GM19395 (cell line): Measurements from ENCODE around the gene TFF2.

Source experiments
- ATAC-seq: cut with Tn5 transposase; IDR thresholded peaks from one replicate; pipeline ENCODE4 v1.9.1; 2021; ENCODE audit warnings: mild to moderate bottlenecking, moderate library complexity; ENCODE audit not compliant: unreplicated experiment

Gene TFF2

GRCh38 chr21:42350927-42351426 is at the start of gene TFF2:
TSS of gene TFF2 (minus strand) at chr21:42350994. CDS start at chr21:42350957, 37 bp downstream.
- no peak for ATAC-seq

GRCh38 chr21:42400525-42400924 is 49.7 kb upstream of the TFF2 start:
- no peak for ATAC-seq

- no peak for ATAC-seq
These were observed 47.7 kb upstream of the TFF2 start for GRCh38 chr21:42398436-42399028.

- ATAC-seq: no peak
These were observed 47.1 kb upstream of the TFF2 start for GRCh38 chr21:42397746-42398394.

- no peak for ATAC-seq
These were observed 46.3 kb upstream of the TFF2 start for GRCh38 chr21:42396799-42397745.

- no peak for ATAC-seq
These were observed 45.3 kb upstream of the TFF2 start, which contains the start of gene TMPRSS3 for GRCh38 chr21:42395905-42396651. TSS of gene TMPRSS3 (minus strand) at chr21:42396052. CDS start at chr21:42395417, 635 bp downstream.

GRCh38 chr21:42395302-42395701 is 44.5 kb upstream of the TFF2 start:
- ATAC-seq: no peak

- ATAC-seq: no peak
These were observed 42.7 kb upstream of the TFF2 start for GRCh38 chr21:42393443-42393950.

- ATAC-seq: peak; percentile 79
These were observed 42.1 kb upstream of the TFF2 start for GRCh38 chr21:42392731-42393442.

- ATAC-seq: no peak
These were observed 40.5 kb upstream of the TFF2 start for GRCh38 chr21:42391297-42391696.

GRCh38 chr21:42390696-42391095 is 39.9 kb upstream of the TFF2 start:
- ATAC-seq: no peak

GRCh38 chr21:42390193-42390592 is 39.4 kb upstream of the TFF2 start:
- no peak for ATAC-seq

GRCh38 chr21:42389449-42389835 is 38.6 kb upstream of the TFF2 start:
- no peak for ATAC-seq

GRCh38 chr21:42388740-42389448 is 38.1 kb upstream of the TFF2 start:
- no peak for ATAC-seq

- no peak for ATAC-seq
These were observed 37.1 kb upstream of the TFF2 start for GRCh38 chr21:42387843-42388340.

GRCh38 chr21:42387164-42387563 is 36.4 kb upstream of the TFF2 start:
- ATAC-seq: no peak

- ATAC-seq: no peak
These were observed 35.3 kb upstream of the TFF2 start for GRCh38 chr21:42386034-42386591.

- no peak for ATAC-seq
These were observed 34.8 kb upstream of the TFF2 start for GRCh38 chr21:42385619-42386018.

GRCh38 chr21:42384989-42385388 is 34.2 kb upstream of the TFF2 start:
- no peak for ATAC-seq
